ENCODE data around the gene VPS13D. TPM values are rescaled to one million over a fixed set of nuclear protein-coding genes. Genes with fewer than 3 reads are reported as not detected.
A peak's percentile ranks its signal among the peaks of the same experiment; 100 is the strongest.

VPS13D gene
- total RNA-seq, 6 experiments from 2014 or later = 25.9 to 36.9 (median 30.8) TPM

DNA sequence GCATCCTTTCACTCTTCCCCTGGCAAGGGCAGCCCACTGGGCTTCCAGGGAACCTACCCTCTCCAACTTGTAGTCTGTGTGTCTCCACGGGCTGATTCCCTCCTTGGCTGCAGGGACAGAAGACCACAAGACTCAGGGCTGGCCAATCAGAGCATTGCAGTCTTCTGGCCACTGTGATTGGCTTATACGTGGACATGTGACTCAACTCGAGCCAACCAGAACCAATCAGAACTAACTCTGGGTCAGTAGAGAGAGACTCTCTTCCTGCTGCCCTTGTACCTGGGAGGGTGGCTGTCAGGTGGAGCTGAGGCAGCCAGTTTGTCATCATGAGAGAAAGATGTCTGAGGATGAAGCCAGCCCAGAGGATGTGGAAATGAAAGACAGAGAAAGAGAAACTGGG is 324.1 kb downstream of the VPS13D start:
- ATAC-seq (no peak), DNase-seq (no peak)
- Histone ChIP-seq H3K36me3 (no peaks in the 10 kb centered on the region), H3K9me3 (no peaks in the 10 kb centered on the region), H3K4me1 (peaks cover 0 to 6% (median 0%) of the 10 kb centered on the region in 4 donors), H3K27me3 (no peaks in the 10 kb centered on the region), H3K4me3 (no peak overlapping the region), H3K27ac (no peak overlapping the region)
- TF ChIP-seq, protein P1, sequence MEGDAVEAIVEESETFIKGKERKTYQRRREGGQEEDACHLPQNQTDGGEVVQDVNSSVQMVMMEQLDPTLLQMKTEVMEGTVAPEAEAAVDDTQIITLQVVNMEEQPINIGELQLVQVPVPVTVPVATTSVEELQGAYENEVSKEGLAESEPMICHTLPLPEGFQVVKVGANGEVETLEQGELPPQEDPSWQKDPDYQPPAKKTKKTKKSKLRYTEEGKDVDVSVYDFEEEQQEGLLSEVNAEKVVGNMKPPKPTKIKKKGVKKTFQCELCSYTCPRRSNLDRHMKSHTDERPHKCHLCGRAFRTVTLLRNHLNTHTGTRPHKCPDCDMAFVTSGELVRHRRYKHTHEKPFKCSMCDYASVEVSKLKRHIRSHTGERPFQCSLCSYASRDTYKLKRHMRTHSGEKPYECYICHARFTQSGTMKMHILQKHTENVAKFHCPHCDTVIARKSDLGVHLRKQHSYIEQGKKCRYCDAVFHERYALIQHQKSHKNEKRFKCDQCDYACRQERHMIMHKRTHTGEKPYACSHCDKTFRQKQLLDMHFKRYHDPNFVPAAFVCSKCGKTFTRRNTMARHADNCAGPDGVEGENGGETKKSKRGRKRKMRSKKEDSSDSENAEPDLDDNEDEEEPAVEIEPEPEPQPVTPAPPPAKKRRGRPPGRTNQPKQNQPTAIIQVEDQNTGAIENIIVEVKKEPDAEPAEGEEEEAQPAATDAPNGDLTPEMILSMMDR (IDR thresholded peaks at IDR 0.05) = no peak
- TF ChIP-seq POLR2A (IDR thresholded peaks at IDR 0.05) = no peak
- intact Hi-C loops (cut with DNase I) = no loop called here
- WGBS (ENCODE audit: insufficient coverage, low coverage, low lambda C conversion rate, missing lambda C conversion rate) = 100% methylated on average over 1 of the region's 3 CpGs

DNA sequence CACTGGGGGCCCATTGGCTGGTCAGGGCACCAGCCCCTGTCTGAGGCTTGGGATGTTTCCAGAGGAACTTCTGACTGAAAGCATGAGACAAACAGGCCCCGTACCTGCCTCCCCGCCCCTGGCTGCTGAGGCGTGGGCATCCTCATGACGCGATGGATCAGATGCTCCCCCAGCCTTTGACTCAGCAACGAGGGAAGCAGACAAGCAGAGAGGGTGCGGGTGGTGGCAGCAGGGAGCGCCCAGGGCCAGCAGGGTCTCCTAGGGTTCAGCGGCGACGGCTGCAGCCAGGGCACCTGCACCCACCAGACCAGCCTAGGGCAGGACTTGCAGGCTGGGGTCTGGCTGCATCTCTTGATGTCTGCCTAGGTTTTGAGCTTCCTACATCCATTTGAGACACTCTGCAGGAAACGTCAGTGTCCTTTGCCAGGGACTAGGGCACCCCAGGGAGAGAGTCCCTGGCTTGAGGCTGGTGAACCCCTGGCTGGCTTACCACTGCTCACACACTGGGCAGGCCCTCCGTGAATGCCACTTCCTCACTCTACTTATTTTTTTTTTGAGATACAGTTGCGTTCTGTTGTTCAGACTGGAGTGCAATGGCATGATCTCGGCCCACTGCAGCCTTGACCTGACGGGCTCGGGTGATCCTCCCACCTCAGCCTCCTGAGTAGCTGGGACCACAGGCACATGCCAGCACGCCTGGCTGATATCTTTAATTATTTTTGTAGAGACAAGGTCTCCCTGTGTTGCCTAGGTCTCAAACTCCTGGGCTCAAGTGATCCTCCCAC is 324.9 kb downstream of the VPS13D start:
- peak in 1 of 3 donors; percentile 46 for DNase-seq

DNA sequence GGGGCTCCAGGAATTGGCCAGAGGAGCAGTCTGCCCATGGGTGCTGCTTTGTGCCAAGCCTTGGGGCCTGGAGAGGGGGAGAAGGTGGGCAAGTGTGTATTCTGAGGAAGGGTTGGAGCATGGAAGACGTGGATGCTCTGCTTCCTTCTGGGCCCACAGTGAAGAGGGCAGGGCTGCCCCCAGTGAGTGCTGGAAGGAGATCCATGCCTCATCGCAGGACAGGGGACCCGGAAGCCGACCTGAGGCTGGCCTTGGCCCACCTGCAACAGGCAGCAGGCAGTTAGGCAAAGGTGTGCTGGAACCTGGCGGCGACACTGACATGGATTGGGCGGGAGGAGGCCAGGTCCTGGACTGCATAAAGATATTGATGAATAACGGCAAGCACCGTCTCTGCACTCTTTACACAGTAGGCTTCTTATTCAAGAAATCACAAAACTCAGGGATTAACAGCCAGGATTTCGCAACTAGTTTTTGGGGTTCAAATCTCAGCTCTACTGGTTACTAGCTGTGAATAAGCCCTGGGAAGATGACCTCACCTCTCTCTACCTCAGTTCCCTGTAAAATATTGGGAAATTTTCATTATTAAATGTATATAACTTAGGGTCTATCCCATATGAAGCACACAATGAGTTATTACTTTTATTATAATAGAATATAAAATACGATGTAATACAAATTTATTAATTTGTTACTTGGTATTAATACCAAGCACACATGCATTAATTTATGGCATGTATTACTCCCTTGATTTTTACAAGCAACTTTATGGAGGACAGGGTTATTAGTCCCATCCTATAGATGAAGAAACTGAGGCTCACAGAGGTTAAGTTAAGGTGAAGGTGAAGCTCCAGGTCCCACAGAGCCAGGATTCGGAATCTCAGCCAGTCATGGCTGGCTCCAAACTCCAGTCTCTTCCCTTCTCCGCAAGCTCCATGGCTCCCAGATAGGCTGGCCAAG is 325.9 kb downstream of the VPS13D start:
- no peak for ATAC-seq
- no peaks in the 10 kb centered on the region for H3K9me3 ChIP-seq
- TF ChIP-seq, protein P1 (IDR thresholded peaks at IDR 0.05) = no peak
- no peak for TF ChIP-seq POLR2A (IDR thresholded peaks at IDR 0.05)
- peak overlapping the region in 1 of 3 donors; percentile 37 for H3K27ac ChIP-seq
- WGBS (ENCODE audit: insufficient coverage, low coverage, low lambda C conversion rate, missing lambda C conversion rate) = 87% methylated on average over 8 of the region's 13 CpGs
- DNase-seq = peak in 1 of 3 donors; percentile 46
- H3K27me3 ChIP-seq = no peaks in the 10 kb centered on the region
- no peak overlapping the region for H3K4me3 ChIP-seq
- H3K36me3 ChIP-seq = no peaks in the 10 kb centered on the region
- intact Hi-C loops (cut with DNase I) = no loop called here
- H3K4me1 ChIP-seq = no peaks in the 10 kb centered on the region

More for the DNA sequence above, 324.9 kb downstream of the VPS13D start:
- Histone ChIP-seq H3K36me3 (no peaks in the 10 kb centered on the region), H3K27ac (no peak overlapping the region), H3K9me3 (no peaks in the 10 kb centered on the region), H3K4me1 (no peaks in the 10 kb centered on the region), H3K4me3 (no peak overlapping the region), H3K27me3 (no peaks in the 10 kb centered on the region)
- TF ChIP-seq POLR2A (IDR thresholded peaks at IDR 0.05) = no peak
- TF ChIP-seq, protein P1 (IDR thresholded peaks at IDR 0.05) = no peak
- 100% methylated on average over 8 of the region's 18 CpGs for WGBS (ENCODE audit: insufficient coverage, low coverage, low lambda C conversion rate, missing lambda C conversion rate)
- no peak for ATAC-seq
- intact Hi-C loops (cut with DNase I) = no loop called here

DNA sequence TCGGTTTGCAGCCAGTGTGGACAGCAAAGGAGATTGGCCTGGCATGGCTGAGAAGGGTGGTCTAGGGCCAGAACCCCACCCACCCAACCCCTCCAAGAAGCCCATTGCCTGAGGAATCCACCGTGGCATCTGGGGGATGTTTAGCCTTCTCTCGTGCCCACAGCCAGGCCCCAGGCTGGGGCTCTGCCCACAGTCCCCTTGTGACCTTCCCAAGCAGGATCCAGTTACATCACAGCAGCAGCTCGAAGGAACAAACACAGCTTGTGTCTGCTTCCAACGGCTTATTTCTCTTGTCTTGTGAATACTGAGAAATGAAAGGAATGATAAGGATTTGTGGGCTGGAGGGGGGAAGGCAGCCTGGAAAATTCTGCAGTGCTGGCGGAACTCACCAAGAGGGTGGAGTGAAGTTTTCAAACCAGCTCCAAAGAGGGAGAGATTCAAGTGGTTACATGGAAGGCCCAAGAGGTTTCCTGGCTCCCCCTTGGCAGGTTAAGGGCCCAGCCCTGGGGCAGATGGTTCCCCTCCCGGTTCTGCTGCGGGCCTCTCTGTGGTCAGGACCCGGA is 326.6 kb downstream of the VPS13D start:
- peak overlapping the region in 2 of 3 donors; percentile 26 to 37 for H3K27ac ChIP-seq
- H3K4me1 ChIP-seq = no peaks in the 10 kb centered on the region
- intact Hi-C loops (cut with DNase I) = no loop called here
- peak in 1 of 4 donors; percentile 41 for ATAC-seq
- TF ChIP-seq POLR2A (IDR thresholded peaks at IDR 0.05) = no peak
- TF ChIP-seq, protein P1 (IDR thresholded peaks at IDR 0.05) = no peak
- no peaks in the 10 kb centered on the region for H3K36me3 ChIP-seq
- no peaks in the 10 kb centered on the region for H3K9me3 ChIP-seq
- no peaks in the 10 kb centered on the region for H3K27me3 ChIP-seq
- no peak overlapping the region for H3K4me3 ChIP-seq
- 50% methylated on average over 4 of the region's 9 CpGs for WGBS (ENCODE audit: insufficient coverage, low coverage, low lambda C conversion rate, missing lambda C conversion rate)
- peak in 2 of 3 donors; percentile 36 to 37 for DNase-seq

Data from right lobe of liver (tissue), 6 donors.